Fibroblast of pulmonary artery (primary cell): ENCODE measurements around the gene GRAP2.

ENCODE experiments used
- DNase-seq: peaks from one replicate; pipeline ENCODE4 v3.0.0-alpha.2; 2010; ENCODE audit warnings: low read depth
- H3K4me3 ChIP-seq: replicated peaks from 2 replicates; pipeline ENCODE4 v1.5.1; 2011; ENCODE audit warnings: low read depth, mild to moderate bottlenecking, control low read depth, low read length, moderate library complexity
- TF ChIP-seq, protein P1 (sequence below): IDR thresholded peaks from 2 replicates; pipeline ENCODE4 v1.5.1; 2011; ENCODE audit warnings: mild to moderate bottlenecking, control low read depth, low read length, inconsistent platforms; ENCODE audit errors: missing control alignments

GRAP2 gene

DNA sequence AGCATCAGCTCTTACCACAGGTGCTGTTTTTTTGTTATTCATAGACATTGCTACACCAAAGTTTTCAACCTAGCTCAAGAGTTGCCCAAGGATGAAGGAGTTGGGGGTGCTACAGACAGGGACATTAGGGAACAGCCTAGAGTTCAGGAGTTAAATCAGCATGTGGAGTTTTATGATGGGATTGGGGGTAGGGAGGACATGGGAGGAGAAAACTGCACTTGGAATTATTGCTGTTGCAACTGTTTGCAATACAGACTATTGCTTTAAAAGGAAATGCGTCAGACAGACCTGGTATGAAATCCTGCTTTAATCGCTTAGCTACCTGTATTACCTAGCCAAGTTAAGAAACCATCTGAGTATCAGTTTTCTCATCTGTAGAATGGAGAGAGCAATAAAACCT, 65.6 kb downstream of the GRAP2 start:
- DNase-seq: no peak
- TF ChIP-seq, protein P1, sequence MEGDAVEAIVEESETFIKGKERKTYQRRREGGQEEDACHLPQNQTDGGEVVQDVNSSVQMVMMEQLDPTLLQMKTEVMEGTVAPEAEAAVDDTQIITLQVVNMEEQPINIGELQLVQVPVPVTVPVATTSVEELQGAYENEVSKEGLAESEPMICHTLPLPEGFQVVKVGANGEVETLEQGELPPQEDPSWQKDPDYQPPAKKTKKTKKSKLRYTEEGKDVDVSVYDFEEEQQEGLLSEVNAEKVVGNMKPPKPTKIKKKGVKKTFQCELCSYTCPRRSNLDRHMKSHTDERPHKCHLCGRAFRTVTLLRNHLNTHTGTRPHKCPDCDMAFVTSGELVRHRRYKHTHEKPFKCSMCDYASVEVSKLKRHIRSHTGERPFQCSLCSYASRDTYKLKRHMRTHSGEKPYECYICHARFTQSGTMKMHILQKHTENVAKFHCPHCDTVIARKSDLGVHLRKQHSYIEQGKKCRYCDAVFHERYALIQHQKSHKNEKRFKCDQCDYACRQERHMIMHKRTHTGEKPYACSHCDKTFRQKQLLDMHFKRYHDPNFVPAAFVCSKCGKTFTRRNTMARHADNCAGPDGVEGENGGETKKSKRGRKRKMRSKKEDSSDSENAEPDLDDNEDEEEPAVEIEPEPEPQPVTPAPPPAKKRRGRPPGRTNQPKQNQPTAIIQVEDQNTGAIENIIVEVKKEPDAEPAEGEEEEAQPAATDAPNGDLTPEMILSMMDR: no peak
- no peak overlapping the region for H3K4me3 ChIP-seq

DNA sequence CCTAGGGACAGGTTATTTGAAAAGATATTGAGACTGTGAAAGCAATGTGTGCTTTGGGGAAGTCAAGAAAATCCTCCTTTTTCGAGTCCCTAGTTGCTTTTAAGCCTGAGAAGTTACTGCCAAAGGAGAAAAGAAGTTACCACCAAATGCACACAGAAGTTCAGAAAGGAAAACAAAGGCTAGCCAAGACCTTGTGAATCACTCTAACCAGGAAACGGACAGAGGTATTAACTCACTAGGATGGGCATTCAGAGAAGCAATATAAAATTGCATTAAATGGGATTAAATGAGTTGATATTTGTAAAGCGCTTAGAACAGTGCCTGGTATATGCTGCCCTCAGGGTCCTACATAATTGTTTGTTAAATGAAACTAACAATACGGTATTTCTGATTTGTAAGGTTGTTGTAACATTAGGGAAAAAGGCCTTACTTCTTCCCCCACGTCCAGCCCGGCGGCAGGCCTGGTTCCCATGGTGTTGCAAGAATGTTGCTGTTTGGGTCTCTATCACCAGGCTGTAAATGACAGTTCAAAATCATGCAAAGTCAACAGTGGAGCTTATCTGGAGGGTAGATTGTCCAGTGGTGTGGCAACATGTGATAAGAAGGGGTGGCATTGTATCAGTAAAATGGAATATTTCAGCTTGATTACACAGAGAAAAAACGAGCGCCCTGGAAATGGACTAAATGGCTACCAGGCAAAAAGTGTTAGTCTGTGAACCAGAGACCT, 66.4 kb downstream of the GRAP2 start:
- DNase-seq: peak; percentile 61
- TF ChIP-seq, protein P1: no peak
- H3K4me3 ChIP-seq: no peak overlapping the region

DNA sequence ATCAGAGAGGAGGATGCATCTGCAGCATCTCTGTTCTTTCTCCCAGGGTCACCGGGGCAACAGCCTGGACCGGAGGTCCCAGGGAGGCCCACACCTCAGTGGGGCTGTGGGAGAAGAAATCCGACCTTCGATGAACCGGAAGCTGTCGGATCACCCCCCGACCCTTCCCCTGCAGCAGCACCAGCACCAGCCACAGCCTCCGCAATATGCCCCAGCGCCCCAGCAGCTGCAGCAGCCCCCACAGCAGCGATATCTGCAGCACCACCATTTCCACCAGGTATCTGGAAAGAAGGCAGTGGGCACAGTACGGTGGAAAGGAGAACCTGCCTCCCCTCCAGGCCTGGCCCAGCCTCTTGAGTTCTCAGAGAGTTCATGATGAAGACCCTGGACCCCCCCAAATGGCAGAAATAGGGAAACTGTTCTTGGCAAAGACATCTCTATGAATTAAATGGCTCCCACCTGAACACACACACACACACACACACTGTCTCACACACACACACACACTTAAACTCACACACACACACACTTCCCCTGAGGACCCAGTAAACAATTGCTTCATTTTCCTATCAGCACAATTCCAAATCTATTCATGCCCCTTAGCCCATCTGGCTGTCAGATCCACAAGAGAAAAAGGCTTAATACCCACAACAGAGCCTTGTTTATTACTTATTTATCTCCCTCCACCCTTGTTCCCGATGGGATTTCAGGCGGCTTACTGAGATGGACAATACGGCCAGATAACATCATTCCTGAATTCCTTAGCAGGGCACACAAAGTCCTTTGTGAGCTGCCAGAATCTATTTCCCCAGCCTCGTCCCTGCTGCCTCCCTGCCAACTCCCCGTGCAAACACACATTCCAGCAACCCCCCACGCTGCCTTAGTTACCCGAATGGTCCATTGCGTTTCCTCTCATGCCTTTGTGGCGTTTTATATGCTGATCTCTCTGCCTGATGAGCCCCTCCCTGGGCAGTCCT, 67.4 kb downstream of the GRAP2 start:
- peak; percentile 70 for DNase-seq
- no peak overlapping the region for H3K4me3 ChIP-seq
- TF ChIP-seq, protein P1: no peak

DNA sequence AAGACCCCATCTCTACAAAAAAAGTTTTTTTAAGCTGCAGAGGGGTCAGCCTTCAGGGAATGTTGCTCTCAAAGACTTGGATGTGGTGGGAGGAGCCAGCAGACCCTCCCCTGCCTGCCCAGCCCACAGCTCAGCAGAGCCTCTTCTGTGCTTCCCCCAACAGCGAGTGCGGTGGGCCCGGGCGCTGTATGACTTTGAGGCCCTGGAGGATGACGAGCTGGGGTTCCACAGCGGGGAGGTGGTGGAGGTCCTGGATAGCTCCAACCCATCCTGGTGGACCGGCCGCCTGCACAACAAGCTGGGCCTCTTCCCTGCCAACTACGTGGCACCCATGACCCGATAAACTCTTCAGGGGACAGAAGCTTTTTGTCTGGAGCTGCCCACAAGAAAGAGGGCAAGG, 69.9 kb downstream of the GRAP2 start:
- TF ChIP-seq, protein P1: no peak
- no peak for DNase-seq
- H3K4me3 ChIP-seq: no peak overlapping the region

DNA sequence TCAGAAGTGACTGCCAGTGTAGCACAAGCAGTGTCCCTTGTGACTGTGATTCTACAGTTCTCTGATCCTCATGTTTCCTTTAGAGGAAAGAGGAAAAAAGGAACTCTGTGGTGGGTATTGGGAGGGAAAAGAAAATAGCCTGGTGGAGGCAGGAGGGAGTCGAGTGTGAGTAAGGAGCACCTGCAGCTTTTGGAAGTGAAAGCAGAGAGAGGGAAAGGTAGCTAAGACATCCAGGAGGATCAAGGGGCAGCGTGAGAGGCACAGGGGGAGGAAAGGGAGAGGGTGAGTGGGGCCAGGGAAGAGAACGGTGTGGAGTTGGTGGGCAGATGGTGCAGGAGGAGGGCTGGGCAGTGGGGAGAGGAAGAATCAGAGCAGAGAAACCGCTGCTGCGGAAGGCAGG, 71.8 kb downstream of the GRAP2 start:
- no peak overlapping the region for H3K4me3 ChIP-seq
- TF ChIP-seq, protein P1: no peak
- DNase-seq: no peak

DNA sequence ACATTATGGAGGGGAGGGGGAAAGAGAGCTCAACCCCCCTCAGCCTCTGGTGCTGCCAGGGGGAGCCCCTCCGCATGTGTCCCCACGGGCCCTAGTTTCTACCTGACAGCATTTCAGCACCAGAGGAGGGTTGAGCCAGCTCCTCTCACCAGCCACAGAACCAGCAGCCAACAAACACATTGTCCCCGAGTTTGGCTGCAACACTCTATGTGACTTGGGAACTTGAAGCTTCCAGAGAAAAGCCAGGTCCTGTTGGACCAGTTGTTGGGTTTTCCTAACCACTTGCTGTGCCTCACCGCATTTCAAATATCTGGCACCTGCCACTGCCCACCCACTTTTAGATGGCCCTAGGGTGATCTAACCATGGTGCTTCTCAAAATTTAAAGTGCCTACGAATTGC, 72.8 kb downstream of the GRAP2 start:
- no peak for DNase-seq
- H3K4me3 ChIP-seq: no peak overlapping the region
- TF ChIP-seq, protein P1: no peak
